ENCODE results near the gene LCLAT1.

Gene LCLAT1

DNA sequence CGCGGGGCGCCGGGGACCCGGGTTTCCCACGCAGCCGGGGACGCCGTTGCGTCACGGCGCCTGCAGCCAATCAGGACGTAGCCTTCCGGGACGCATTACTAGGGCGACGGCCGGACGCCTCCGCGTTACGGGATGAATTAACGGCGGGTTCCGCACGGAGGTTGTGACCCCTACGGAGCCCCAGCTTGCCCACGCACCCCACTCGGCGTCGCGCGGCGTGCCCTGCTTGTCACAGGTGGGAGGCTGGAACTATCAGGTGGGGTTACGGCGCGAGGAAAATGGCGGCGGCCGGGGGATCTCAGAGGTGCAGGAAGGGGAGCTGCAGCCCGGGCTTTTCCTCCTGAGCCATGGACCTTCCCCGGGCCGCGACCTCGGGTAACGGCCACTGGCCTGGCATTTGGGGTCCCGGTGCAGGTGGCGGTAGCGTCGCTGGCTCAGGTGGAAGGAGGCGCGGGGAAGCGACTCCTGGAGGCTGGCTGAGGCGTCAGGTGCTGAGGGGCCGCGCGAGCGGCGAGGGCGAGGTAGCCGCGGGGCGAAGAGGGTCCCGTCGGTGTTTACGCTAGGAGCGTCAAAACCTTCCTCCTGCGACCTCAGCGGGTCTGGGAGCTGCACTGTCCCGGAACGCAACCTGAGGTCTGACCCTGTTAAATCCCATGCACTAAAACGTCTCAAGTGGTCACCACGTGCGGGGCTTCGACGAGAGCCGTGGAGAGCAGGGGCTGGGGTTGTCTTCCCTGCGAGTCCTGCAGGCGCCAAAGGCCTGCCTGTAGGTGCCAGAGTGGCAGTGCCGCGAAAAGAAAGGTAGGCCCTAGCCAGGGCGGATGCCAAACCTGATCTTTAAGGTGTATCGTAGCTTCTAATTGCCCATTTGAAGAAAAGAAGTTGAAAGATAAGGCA is at the start of gene LCLAT1 (continued):
- TF ChIP-seq, protein P1, sequence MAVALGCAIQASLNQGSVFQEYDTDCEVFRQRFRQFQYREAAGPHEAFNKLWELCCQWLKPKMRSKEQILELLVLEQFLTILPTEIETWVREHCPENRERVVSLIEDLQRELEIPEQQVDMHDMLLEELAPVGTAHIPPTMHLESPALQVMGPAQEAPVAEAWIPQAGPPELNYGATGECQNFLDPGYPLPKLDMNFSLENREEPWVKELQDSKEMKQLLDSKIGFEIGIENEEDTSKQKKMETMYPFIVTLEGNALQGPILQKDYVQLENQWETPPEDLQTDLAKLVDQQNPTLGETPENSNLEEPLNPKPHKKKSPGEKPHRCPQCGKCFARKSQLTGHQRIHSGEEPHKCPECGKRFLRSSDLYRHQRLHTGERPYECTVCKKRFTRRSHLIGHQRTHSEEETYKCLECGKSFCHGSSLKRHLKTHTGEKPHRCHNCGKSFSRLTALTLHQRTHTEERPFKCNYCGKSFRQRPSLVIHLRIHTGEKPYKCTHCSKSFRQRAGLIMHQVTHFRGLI (tag by site-specific recombination; IDR thresholded peaks at IDR 0.05): no peak
- TF ChIP-seq SALL2 (tag by site-specific recombination; IDR thresholded peaks at IDR 0.05; ENCODE audit: borderline replicate concordance): no peak
- no peak for TF ChIP-seq PRDM1 (tag by site-specific recombination; IDR thresholded peaks at IDR 0.05)
- no peak for TF ChIP-seq GLI4 (tag by site-specific recombination; IDR thresholded peaks at IDR 0.05)
- TF ChIP-seq, protein P2, sequence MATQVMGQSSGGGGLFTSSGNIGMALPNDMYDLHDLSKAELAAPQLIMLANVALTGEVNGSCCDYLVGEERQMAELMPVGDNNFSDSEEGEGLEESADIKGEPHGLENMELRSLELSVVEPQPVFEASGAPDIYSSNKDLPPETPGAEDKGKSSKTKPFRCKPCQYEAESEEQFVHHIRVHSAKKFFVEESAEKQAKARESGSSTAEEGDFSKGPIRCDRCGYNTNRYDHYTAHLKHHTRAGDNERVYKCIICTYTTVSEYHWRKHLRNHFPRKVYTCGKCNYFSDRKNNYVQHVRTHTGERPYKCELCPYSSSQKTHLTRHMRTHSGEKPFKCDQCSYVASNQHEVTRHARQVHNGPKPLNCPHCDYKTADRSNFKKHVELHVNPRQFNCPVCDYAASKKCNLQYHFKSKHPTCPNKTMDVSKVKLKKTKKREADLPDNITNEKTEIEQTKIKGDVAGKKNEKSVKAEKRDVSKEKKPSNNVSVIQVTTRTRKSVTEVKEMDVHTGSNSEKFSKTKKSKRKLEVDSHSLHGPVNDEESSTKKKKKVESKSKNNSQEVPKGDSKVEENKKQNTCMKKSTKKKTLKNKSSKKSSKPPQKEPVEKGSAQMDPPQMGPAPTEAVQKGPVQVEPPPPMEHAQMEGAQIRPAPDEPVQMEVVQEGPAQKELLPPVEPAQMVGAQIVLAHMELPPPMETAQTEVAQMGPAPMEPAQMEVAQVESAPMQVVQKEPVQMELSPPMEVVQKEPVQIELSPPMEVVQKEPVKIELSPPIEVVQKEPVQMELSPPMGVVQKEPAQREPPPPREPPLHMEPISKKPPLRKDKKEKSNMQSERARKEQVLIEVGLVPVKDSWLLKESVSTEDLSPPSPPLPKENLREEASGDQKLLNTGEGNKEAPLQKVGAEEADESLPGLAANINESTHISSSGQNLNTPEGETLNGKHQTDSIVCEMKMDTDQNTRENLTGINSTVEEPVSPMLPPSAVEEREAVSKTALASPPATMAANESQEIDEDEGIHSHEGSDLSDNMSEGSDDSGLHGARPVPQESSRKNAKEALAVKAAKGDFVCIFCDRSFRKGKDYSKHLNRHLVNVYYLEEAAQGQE (tag by site-specific recombination; IDR thresholded peaks at IDR 0.05): no peak
- TF ChIP-seq SP2 (tag by site-specific recombination; IDR thresholded peaks at IDR 0.05): peak; percentile 58
- TF ChIP-seq ZNF585B (tag by site-specific recombination; IDR thresholded peaks at IDR 0.05): no peak
- no peak for TF ChIP-seq ZNF776 (tag by site-specific recombination; IDR thresholded peaks at IDR 0.05; ENCODE audit: borderline replicate concordance)
- TF ChIP-seq ZNF548 (tag by site-specific recombination; IDR thresholded peaks at IDR 0.05): no peak
- TF ChIP-seq ZNF843 (tag by site-specific recombination; IDR thresholded peaks at IDR 0.05): no peak
- TF ChIP-seq, protein P3, sequence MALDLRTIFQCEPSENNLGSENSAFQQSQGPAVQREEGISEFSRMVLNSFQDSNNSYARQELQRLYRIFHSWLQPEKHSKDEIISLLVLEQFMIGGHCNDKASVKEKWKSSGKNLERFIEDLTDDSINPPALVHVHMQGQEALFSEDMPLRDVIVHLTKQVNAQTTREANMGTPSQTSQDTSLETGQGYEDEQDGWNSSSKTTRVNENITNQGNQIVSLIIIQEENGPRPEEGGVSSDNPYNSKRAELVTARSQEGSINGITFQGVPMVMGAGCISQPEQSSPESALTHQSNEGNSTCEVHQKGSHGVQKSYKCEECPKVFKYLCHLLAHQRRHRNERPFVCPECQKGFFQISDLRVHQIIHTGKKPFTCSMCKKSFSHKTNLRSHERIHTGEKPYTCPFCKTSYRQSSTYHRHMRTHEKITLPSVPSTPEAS (tag by site-specific recombination; IDR thresholded peaks at IDR 0.05): no peak
- TF ChIP-seq SCRT1 (tag by site-specific recombination; IDR thresholded peaks at IDR 0.05; ENCODE audit: borderline replicate concordance): no peak
- TF ChIP-seq, protein P4, sequence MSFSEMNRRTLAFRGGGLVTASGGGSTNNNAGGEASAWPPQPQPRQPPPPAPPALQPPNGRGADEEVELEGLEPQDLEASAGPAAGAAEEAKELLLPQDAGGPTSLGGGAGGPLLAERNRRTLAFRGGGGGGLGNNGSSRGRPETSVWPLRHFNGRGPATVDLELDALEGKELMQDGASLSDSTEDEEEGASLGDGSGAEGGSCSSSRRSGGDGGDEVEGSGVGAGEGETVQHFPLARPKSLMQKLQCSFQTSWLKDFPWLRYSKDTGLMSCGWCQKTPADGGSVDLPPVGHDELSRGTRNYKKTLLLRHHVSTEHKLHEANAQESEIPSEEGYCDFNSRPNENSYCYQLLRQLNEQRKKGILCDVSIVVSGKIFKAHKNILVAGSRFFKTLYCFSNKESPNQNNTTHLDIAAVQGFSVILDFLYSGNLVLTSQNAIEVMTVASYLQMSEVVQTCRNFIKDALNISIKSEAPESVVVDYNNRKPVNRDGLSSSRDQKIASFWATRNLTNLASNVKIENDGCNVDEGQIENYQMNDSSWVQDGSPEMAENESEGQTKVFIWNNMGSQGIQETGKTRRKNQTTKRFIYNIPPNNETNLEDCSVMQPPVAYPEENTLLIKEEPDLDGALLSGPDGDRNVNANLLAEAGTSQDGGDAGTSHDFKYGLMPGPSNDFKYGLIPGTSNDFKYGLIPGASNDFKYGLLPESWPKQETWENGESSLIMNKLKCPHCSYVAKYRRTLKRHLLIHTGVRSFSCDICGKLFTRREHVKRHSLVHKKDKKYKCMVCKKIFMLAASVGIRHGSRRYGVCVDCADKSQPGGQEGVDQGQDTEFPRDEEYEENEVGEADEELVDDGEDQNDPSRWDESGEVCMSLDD (tag by site-specific recombination; IDR thresholded peaks at IDR 0.05): peak; percentile 91
- TF ChIP-seq KLF9 (tag by site-specific recombination; IDR thresholded peaks at IDR 0.05; ENCODE audit: low read depth): no peak
- no peak for TF ChIP-seq KLF7 (tag by site-specific recombination; IDR thresholded peaks at IDR 0.05; ENCODE audit: borderline replicate concordance)
- TF ChIP-seq, protein P5, sequence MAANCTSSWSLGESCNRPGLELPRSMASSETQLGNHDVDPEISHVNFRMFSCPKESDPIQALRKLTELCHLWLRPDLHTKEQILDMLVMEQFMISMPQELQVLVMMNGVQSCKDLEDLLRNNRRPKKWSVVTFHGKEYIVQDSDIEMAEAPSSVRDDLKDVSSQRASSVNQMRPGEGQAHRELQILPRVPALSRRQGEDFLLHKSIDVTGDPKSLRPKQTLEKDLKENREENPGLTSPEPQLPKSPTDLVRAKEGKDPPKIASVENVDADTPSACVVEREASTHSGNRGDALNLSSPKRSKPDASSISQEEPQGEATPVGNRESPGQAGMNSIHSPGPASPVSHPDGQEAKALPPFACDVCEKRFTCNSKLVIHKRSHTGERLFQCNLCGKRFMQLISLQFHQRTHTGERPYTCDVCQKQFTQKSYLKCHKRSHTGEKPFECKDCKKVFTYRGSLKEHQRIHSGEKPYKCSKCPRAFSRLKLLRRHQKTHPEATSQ (tag by site-specific recombination; IDR thresholded peaks at IDR 0.05): no peak
- 0 out of 2 replicates have a peak, but pooled peaks have one; percentile 31 for TF ChIP-seq YY2 (tag by site-specific recombination; IDR thresholded peaks at IDR 0.05)
- no peak for TF ChIP-seq ZNF140 (tag by site-specific recombination; IDR thresholded peaks at IDR 0.05)
- TF ChIP-seq ZNF549 (tag by site-specific recombination; IDR thresholded peaks at IDR 0.05): no peak
- TF ChIP-seq ZNF302 (tag by site-specific recombination; IDR thresholded peaks at IDR 0.05; ENCODE audit: low read depth): no peak
- TF ChIP-seq, protein P6, sequence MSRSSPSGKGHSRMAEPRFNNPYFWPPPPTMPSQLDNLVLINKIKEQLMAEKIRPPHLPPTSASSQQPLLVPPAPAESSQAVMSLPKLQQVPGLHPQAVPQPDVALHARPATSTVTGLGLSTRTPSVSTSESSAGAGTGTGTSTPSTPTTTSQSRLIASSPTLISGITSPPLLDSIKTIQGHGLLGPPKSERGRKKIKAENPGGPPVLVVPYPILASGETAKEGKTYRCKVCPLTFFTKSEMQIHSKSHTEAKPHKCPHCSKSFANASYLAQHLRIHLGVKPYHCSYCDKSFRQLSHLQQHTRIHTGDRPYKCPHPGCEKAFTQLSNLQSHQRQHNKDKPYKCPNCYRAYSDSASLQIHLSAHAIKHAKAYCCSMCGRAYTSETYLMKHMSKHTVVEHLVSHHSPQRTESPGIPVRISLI (tag by site-specific recombination; IDR thresholded peaks at IDR 0.05): no peak
- no peak for TF ChIP-seq ZBTB7A (tag by site-specific recombination; IDR thresholded peaks at IDR 0.05; ENCODE audit: low read depth)
- TF ChIP-seq ZSCAN30 (tag by site-specific recombination; IDR thresholded peaks at IDR 0.05): 0 out of 2 replicates have a peak, but pooled peaks have one; percentile 25
- no peak for TF ChIP-seq IKZF3 (tag by site-specific recombination; IDR thresholded peaks at IDR 0.05)
- TF ChIP-seq ZNF677 (tag by site-specific recombination; IDR thresholded peaks at IDR 0.05): no peak
- TF ChIP-seq TRIM28 (IDR thresholded peaks at IDR 0.05; ENCODE audit: borderline replicate concordance, low read length): no peak; the same call in 1 of the 2 replicates
- TF ChIP-seq ZNF157 (tag by site-specific recombination; IDR thresholded peaks at IDR 0.05): no peak
- peak; percentile 70 for TF ChIP-seq ZNF335 (tag by site-specific recombination; conservative IDR thresholded peaks at IDR 0.05)

All from HEK293 (cell line).